Measurements from ENCODE around the gene AKAP7. TPM values are rescaled to one million over a fixed set of nuclear protein-coding genes. Genes with fewer than 3 reads are reported as not detected.
A peak's percentile ranks its signal among the peaks of the same experiment; 100 is the strongest.

The AKAP7 gene
- total and polyA plus RNA-seq, 5 donors: 9.3 to 16.2 (median 14.5) TPM

DNA sequence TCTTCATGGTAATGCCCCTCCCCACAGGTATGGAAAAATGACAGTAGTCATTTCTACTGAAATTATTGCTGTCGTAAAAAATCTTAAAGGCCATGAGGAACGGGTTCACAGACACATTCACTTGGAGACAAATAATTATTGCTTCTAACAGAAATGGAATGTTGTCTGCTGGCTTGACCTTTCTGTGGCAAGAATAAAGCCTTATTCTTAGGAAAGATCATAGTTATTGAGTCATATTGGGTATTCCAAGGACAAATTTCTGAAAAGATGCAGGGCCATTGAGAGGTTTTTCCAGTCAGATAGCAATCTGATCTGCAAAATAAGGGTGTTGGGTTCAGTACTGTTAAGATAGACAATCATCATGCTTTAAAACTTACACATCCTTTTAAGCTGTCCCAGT, 29.2 kb downstream of the AKAP7 start:
- ATAC-seq: no peak
- H3K4me1 ChIP-seq (ENCODE audit: control insufficient read depth, insufficient read depth, low read length): peaks cover 1% of the 10 kb centered on the region
- no peak overlapping the region for H3K4me3 ChIP-seq (ENCODE audit: low read length)
- intact Hi-C loops (cut with DNase I): no loop called here
- no peak for DNase-seq
- H3K27me3 ChIP-seq (ENCODE audit: control insufficient read depth, insufficient read depth): no peaks in the 10 kb centered on the region
- H3K9me3 ChIP-seq (ENCODE audit: control insufficient read depth, low read length): no peaks in the 10 kb centered on the region
- peak overlapping the region; percentile 42 for H3K27ac ChIP-seq (ENCODE audit: low read length)
- WGBS: 82% methylated on average over 2 of the region's 2 CpGs

GRCh38 chr6:131167773-131168172, 32.5 kb downstream of the AKAP7 start:
- WGBS: 71% methylated on average over 3 of the region's 3 CpGs
- Histone ChIP-seq H3K27ac (ENCODE audit: low read length) (no peak overlapping the region), H3K4me3 (ENCODE audit: low read length) (no peak overlapping the region), H3K9me3 (ENCODE audit: control insufficient read depth, low read length) (no peaks in the 10 kb centered on the region), H3K27me3 (ENCODE audit: control insufficient read depth, insufficient read depth) (no peaks in the 10 kb centered on the region), H3K4me1 (ENCODE audit: control insufficient read depth, insufficient read depth, low read length) (no peaks in the 10 kb centered on the region)
- intact Hi-C loops (cut with DNase I): no loop called here
- DNase-seq: no peak
- no peak for ATAC-seq

GRCh38 chr6:131169613-131170012, 34.3 kb downstream of the AKAP7 start:
- no peaks in the 10 kb centered on the region for H3K27me3 ChIP-seq (ENCODE audit: control insufficient read depth, insufficient read depth)
- DNase-seq (no peak), ATAC-seq (no peak)
- H3K4me1 ChIP-seq (ENCODE audit: control insufficient read depth, insufficient read depth, low read length): no peaks in the 10 kb centered on the region
- intact Hi-C loops (cut with DNase I): no loop called here
- no peaks in the 10 kb centered on the region for H3K9me3 ChIP-seq (ENCODE audit: control insufficient read depth, low read length)
- H3K4me3 ChIP-seq (ENCODE audit: low read length): no peak overlapping the region
- H3K27ac ChIP-seq (ENCODE audit: low read length): no peak overlapping the region

- ATAC-seq: no peak
- H3K4me1 ChIP-seq (ENCODE audit: control insufficient read depth, insufficient read depth, low read length): no peaks in the 10 kb centered on the region
- no peak overlapping the region for H3K27ac ChIP-seq (ENCODE audit: low read length)
- no peaks in the 10 kb centered on the region for H3K27me3 ChIP-seq (ENCODE audit: control insufficient read depth, insufficient read depth)
- no peak overlapping the region for H3K4me3 ChIP-seq (ENCODE audit: low read length)
- 94% methylated on average over 1 of the region's 1 CpG for WGBS
- DNase-seq: no peak
- intact Hi-C loops (cut with DNase I): no loop called here
- H3K9me3 ChIP-seq (ENCODE audit: control insufficient read depth, low read length): no peaks in the 10 kb centered on the region
Measured at GRCh38 chr6:131172222-131172621, 37.0 kb downstream of the AKAP7 start.

- H3K4me1 ChIP-seq (ENCODE audit: control insufficient read depth, insufficient read depth, low read length): no peaks in the 10 kb centered on the region
- no peak for DNase-seq
- H3K27me3 ChIP-seq (ENCODE audit: control insufficient read depth, insufficient read depth): no peaks in the 10 kb centered on the region
- H3K9me3 ChIP-seq (ENCODE audit: control insufficient read depth, low read length): no peaks in the 10 kb centered on the region
- no peak for ATAC-seq
- intact Hi-C loops (cut with DNase I): no loop called here
- no peak overlapping the region for H3K27ac ChIP-seq (ENCODE audit: low read length)
- 65% methylated on average over 1 of the region's 1 CpG for WGBS
- no peak overlapping the region for H3K4me3 ChIP-seq (ENCODE audit: low read length)
Measured at GRCh38 chr6:131173680-131174079, 38.4 kb downstream of the AKAP7 start.

DNA sequence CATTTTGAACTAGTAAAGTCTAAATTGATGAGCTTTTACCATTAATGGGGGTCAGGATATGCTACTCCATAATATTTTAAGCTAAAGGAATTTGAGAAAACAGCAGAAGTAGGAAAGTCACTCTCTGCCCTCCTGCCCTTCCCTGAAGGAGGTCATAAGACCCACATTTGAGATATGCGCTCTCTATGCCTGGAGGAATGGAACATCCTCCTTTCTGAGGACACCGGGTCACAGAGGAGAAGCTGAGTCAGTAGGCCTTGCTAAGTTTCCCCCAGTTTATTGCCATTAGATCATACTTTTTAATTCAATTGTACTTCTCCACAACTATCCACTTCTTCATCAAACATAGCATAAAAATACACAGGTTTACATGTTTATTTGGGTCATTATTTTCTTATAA, 40.3 kb downstream of the AKAP7 start:
- WGBS: 83% methylated on average over 2 of the region's 2 CpGs
- Histone ChIP-seq H3K9me3 (ENCODE audit: control insufficient read depth, low read length) (no peaks in the 10 kb centered on the region), H3K27me3 (ENCODE audit: control insufficient read depth, insufficient read depth) (no peaks in the 10 kb centered on the region), H3K4me3 (ENCODE audit: low read length) (no peak overlapping the region), H3K4me1 (ENCODE audit: control insufficient read depth, insufficient read depth, low read length) (no peaks in the 10 kb centered on the region), H3K27ac (ENCODE audit: low read length) (no peak overlapping the region)
- intact Hi-C loops (cut with DNase I): no loop called here
- ATAC-seq (no peak), DNase-seq (no peak)

DNA sequence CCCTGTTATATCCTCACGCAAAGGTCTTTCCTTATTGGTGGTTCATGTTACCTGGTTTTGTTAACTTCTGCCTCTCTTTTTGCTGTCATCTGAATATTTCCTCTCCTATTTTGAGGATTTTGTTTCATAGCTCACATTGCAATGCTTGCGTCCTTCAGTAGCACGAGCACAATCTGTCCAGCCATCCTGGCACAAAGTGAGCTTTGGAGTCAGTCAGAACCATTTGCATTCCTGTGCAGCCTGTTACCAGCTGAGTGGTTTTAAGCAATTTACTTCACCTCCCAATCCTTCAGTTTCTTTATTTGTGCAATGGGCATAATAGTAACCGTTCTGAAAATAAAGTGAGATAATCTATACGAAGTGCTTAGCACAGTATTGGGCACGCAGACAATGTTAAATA, 42.7 kb downstream of the AKAP7 start:
- intact Hi-C loops (cut with DNase I): no loop called here
- H3K27ac ChIP-seq (ENCODE audit: low read length): no peak overlapping the region
- no peak overlapping the region for H3K4me3 ChIP-seq (ENCODE audit: low read length)
- ATAC-seq: no peak
- no peaks in the 10 kb centered on the region for H3K9me3 ChIP-seq (ENCODE audit: control insufficient read depth, low read length)
- H3K4me1 ChIP-seq (ENCODE audit: control insufficient read depth, insufficient read depth, low read length): no peaks in the 10 kb centered on the region
- 95% methylated on average over 6 of the region's 6 CpGs for WGBS
- no peak for DNase-seq
- no peaks in the 10 kb centered on the region for H3K27me3 ChIP-seq (ENCODE audit: control insufficient read depth, insufficient read depth)

- no peak for DNase-seq
- WGBS: 46% methylated on average over 5 of the region's 5 CpGs
- Histone ChIP-seq H3K27ac (ENCODE audit: low read length) (no peak overlapping the region), H3K4me3 (ENCODE audit: low read length) (no peak overlapping the region), H3K9me3 (ENCODE audit: control insufficient read depth, low read length) (no peaks in the 10 kb centered on the region), H3K4me1 (ENCODE audit: control insufficient read depth, insufficient read depth, low read length) (peaks cover 2% of the 10 kb centered on the region), H3K27me3 (ENCODE audit: control insufficient read depth, insufficient read depth) (no peaks in the 10 kb centered on the region)
- intact Hi-C loops (cut with DNase I): no loop called here
- no peak for ATAC-seq
Measured at GRCh38 chr6:131182991-131183425, 47.7 kb downstream of the AKAP7 start.

GRCh38 chr6:131183427-131184095, 48.3 kb downstream of the AKAP7 start:
- no peak for ATAC-seq
- intact Hi-C loops (cut with DNase I): no loop called here

DNA sequence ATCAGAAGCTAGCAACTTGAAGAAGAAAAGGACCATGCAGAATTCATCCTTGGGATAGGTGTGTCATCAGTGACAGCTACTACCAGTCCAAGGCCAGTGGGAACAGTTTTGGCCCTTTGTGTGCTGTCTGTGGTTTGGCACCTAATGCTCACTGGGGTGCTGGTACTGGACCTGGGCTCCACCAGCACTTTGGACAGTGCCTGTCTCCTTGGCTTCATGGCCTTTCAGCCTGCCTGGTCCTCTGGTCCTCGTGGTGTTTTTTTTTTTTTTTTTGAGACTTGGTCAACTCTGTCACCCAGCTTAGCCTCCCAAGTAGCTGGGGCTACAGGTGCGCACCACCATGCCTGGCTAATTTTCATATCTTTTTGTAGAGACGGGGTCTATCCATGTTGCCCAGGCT, 56.3 kb downstream of the AKAP7 start:
- no peak for ATAC-seq
- Histone ChIP-seq H3K4me3 (ENCODE audit: low read length) (no peak overlapping the region), H3K4me1 (ENCODE audit: control insufficient read depth, insufficient read depth, low read length) (no peaks in the 10 kb centered on the region), H3K27ac (ENCODE audit: low read length) (no peak overlapping the region), H3K27me3 (ENCODE audit: control insufficient read depth, insufficient read depth) (no peaks in the 10 kb centered on the region), H3K9me3 (ENCODE audit: control insufficient read depth, low read length) (no peaks in the 10 kb centered on the region)
- 91% methylated on average over 3 of the region's 3 CpGs for WGBS
- no peak for DNase-seq
- intact Hi-C loops (cut with DNase I): loop anchor here in 2 of 4 donors (10.0 kb wide), 1 partner anchor 343 kb away; no protein-coding TSS in a partner anchor

More at GRCh38 chr6:131183427-131184095, 48.3 kb downstream of the AKAP7 start:
- H3K4me1 ChIP-seq (ENCODE audit: control insufficient read depth, insufficient read depth, low read length): peaks cover 2% of the 10 kb centered on the region
- no peak overlapping the region for H3K27ac ChIP-seq (ENCODE audit: low read length)
- no peak overlapping the region for H3K4me3 ChIP-seq (ENCODE audit: low read length)
- no peak for DNase-seq
- H3K27me3 ChIP-seq (ENCODE audit: control insufficient read depth, insufficient read depth): no peaks in the 10 kb centered on the region
- WGBS: 95% methylated on average over 5 of the region's 5 CpGs
- H3K9me3 ChIP-seq (ENCODE audit: control insufficient read depth, low read length): no peaks in the 10 kb centered on the region

DNA sequence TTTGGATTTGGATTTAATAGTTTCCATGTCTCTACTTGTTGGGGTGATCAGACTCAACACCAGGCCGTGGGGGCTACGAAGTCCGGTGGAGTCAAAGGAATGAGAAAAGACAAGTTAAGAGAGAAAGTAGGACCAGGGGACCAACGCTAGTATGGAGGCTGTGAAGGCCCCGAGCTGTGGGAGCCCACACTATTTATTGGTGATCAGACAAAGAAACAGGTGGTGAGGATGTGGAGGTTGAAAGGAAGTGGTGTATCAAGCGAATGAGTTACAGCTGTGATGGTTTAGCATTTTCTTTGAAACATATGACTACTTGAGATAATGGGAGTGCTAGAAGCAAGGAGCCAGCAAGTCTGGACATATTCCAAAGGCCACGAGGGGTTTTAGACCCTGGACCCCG, 62.4 kb downstream of the AKAP7 start:
- Histone ChIP-seq H3K9me3 (ENCODE audit: control insufficient read depth, low read length) (no peaks in the 10 kb centered on the region), H3K4me3 (ENCODE audit: low read length) (no peak overlapping the region), H3K4me1 (ENCODE audit: control insufficient read depth, insufficient read depth, low read length) (no peaks in the 10 kb centered on the region), H3K27ac (ENCODE audit: low read length) (no peak overlapping the region), H3K27me3 (ENCODE audit: control insufficient read depth, insufficient read depth) (no peaks in the 10 kb centered on the region)
- 67% methylated on average over 8 of the region's 8 CpGs for WGBS
- DNase-seq (peak in 1 of 3 donors; percentile 22), ATAC-seq (no peak)
- intact Hi-C loops (cut with DNase I): loop anchor here in 2 of 4 donors (10.0 kb wide), 1 partner anchor 337 kb away; no protein-coding TSS in a partner anchor

Measured in right cardiac atrium (tissue), 5 donors.